Suppressor macrophage (primary cell): ENCODE measurements around the gene NOTCH1.
"Not testable (repeated sequence)": the region's sequence is repeated elsewhere in the genome, so short reads cannot be mapped to it uniquely, and the experiment has no call there.

Experiments
- DNase-seq, 4 experiments: peaks; one replicate each; pipeline ENCODE4 v3.0.0-alpha.2; 2020 to 2022

NOTCH1 gene

DNA sequence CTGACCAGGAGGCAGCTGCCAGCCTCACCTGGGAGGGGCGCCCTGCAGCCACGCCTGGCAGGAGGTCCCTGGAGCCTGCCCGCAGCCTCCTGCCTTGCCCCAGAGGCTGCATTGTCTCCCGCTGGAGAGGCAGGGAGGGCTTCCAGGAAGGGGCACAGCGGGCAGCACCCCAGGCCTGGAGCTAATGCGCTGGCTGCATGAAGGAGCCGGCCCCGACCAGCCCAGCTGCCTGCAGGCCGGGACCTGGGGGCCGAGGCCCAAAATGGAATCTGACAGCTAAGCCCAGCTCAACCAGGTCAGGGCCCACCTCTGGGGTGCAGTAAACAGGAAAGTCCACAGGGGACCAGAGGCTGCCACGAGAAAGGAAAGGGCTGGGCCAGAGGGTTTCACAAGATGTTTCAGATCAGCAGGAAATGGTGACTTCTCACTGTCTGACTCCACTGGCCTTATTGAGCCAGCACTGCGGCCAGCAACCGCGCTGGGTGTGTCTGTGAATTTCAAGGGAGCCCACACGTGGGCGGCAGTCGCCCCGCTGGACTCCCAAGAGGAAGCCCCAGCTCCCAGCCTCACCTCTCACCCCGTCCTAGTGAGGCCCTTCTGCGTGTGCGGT lies 18.6 kb upstream of the NOTCH1 start:
- DNase-seq: peak; percentile 95 to 98 (median 97)

DNA sequence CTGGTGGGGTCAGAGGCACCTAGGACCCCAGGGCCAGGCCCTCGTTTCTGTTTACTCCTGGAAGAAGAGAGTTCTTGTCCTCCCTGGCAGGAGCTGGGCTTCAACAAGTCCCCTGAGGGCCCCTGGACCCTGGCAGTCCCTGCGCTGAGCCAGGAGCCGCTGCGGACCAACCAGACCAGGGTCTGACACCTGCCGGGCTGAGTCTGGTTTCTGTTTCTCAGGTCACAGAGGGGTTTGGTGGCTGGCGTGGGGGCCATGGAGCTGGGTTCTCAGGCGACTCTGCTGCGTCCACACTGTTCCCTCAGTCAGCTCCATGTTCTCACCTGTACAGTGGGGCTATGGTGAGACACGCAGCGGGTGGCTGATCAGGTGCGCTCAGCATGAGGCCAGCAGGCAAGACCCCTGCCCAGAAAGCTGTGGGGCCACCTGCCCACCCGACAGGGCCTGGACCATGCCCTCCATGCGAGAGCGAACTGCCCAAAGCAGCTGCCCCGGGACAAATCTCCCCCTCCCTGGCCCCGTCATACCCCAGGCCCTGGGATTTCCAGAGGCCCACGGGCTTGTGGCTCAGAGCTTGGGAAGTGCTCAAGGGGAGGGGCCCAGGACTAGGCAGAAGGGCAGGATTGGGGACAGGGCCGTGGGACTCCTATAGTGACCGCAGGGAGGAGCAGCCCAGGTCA lies 17.9 kb upstream of the NOTCH1 start:
- peak in 3 of 4 experiments; percentile 35 to 63 (median 46) for DNase-seq

DNA sequence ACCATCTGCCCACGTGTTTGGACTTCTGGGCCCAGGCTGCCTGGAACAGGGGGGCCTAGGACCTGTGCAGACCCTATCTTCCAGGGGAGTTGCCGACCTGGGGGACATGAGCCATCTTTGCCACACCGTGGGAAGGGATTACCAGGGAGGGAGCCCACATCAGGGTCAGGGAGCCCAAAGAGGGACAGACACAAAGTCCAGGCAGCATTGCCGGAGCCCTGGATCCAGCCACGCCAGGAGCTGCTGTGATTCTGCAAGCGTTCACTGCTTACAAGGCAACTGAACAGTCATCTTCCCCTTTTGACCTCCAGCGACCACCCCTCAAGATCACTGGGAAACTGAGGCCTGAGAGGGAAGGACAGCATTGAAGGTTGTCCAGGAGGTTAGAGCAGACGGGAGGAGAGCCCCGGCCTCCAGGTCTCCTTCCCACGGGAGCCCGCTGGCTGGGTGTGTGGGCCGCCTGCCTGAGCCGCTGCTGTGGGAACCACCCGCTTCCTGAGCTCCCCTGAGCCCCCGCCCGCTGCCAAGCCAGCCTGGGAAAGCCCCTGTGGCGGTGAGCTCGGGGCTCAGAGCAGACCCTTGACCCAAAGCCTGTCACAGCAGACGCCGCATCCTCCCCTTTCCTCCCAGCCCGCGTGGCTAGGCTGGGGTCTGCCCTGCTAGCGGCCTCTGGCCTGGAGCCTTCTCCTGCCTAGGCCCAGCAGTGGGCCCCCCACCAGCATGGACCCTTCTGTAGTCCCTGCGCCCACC lies 17.1 kb upstream of the NOTCH1 start:
- DNase-seq: peak in 3 of 4 experiments; percentile 36 to 74 (median 52)

DNA sequence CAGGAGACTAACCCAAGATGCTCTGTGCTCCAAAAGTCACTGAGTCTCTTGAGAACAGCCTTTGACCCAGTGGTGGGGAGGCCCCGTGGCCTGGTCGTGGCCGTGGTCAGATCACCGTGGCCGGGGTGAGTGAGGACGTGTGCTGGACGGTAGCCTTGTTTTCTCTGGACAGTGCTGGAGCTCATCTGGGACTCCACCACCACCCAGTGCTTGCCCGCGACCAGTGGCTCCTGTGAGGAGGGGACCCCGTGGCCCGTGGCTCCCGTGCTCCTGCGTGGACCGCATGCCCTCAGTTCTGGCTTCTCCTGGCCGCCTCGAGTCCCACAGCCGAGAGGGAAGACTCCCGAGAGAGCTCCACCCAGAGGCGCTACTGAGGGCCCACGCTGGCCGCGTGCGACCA lies 15.9 kb upstream of the NOTCH1 start:
- no peak for DNase-seq

DNA sequence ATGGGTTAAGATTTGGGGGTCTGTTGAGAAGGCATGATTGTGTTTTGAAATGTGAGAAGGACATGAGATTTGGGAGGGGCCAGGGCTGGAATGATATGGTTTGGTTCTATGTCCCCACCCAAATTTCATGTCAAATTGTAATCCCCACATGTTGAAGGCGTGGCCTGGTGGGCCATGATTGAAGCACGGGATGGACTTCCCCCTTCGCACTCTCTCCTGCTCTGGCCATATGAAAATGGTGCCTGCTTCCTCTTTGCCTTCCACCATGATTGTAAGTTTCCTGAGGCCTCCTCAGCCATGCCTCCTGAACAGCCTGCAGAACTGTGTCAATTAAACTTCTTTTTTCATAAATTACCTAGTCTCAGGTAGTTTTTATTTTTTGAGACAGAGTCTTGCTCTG lies 14.7 kb upstream of the NOTCH1 start:
- DNase-seq: peak; percentile 69 to 79 (median 76)

DNA sequence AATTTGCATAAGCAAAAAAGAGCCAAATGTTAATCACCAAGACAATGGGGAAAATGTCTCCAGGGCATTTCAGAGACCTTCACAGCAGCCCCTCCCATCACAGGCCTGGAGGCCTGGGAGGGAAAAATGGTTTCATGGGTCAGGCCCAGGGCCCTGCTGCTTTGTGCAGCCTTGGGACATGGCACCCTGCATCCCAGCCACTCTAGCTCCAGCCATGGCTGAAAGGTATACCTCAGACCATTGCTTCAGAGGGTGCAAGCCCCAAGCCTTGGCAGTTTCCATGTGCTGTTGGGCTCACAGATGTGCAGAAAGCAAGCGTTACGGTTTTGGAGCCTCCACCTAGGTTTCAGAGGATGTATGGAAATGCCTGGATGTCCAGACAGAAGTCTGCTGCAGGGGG lies 13.5 kb upstream of the NOTCH1 start:
- DNase-seq: not testable (repeated sequence)

DNA sequence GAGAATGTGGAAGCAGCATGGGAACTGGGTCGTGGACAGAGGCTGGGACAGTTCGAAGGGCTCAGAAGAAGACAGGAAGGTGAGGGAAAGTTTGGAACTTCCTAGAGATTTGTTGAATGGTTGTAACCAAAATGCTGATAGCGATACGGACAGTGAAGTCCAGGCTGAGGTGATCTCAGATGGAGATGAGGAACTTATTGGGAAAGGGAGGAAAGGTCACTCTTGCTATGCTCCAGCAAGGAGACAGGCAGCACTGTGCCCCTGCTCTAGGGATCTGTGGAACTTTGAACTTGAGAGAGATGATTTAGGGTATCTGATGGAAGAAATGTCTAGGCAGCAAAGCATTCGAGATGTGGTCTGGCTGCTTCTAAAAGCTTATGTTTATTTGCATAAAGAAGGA lies 13.0 kb upstream of the NOTCH1 start:
- DNase-seq: peak; percentile 30 to 54 (median 46)

DNA sequence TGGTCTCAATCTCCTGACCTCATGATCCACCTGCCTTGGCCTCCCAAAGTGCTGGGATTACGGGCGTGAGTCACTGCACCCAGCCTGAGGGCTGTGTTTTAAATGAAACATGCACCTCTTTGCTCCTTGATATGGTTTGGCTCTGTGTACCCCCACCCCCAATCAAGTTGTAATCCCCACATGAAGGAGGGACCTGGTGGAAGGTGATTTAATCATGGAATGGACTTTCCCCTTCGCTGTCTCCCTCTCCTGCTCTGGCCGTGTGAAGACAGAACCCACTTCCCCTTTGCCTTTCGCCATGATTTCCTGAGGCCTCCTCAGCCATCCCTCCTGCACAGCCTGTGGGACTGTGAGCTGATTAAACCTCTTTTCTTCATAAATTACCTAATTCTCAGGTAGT lies 12.5 kb upstream of the NOTCH1 start:
- DNase-seq: peak; percentile 54 to 77 (median 69)

DNA sequence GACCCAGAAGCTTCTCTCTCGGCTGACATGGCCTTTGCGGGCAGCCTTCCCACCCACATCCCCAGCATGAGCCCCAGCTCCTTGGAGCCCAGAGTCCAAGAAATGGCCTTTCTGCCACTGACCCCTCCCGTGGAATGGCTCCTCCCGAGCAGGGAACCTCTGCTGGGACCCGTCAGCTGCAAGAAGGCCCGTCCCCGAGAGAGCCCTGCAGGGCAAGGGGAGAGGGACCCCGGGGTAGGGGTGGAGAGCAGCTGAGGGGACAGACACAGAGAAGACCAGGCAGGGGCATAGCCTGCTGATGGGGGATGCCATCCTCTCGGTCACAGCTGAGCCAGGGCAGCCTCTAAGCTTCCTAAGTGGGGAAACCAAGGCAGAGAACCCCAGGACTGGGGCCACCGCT lies 11.2 kb upstream of the NOTCH1 start:
- no peak for DNase-seq

DNA sequence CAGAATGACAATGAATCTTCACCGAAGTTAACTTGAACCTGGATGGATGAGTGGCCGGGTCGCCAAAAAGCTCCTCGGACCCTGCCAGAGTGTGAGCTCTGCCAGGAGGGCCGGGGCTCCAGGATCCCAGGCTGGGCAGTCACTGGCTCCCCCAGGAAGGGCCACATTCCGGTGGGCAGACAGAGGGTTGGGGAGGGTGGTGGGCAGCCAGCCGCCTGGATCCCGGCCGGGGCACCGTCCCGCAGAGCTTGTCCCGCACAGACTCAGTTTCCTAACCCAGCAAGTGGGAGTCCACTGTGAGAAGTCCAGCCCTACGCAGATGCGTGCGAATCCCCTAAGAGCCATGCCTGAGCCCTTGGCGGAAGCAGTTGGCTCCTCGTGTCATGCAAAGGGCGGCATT lies 10.3 kb upstream of the NOTCH1 start:
- no peak for DNase-seq

DNA sequence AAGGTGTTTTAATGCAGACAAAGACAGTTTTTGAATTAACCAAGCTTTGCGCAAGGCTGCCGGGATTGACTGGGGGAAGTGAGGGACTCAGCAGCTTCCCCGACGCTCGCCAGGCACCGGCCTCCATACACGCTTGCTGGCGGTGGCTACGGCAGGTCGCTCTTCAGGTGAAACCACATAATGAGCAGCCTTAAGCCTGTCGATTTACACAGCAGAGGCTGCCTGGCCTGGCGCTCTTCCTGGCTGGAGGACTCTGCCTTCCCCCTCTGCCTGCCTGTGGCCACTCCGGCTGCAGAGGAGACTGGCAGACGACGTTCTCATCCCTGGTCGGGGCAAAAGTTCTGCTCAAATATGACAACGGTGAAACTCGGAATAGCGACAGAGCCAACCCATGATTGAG lies 9.0 kb upstream of the NOTCH1 start:
- DNase-seq: peak in 1 of 4 experiments; percentile 26

DNA sequence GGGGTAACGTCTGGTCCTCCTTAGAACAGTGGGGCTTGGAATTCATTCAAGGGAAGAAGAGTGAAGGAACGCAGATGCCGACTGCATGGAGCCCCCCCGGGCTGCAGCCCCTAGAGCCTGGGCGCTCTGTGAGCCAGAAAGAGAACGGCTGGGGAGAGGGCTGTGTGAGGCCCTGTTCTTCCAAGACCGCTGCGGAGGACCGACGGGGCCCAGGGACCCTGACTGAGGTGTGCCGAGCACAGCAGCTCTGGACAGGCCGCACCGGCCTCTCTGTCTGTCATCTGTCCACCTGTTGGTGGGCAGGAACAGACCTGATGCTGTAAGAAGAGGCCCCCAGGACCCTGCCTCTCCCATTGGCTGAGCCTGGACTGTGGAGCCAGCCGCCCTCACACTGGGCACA lies 7.7 kb upstream of the NOTCH1 start:
- no peak for DNase-seq

DNA sequence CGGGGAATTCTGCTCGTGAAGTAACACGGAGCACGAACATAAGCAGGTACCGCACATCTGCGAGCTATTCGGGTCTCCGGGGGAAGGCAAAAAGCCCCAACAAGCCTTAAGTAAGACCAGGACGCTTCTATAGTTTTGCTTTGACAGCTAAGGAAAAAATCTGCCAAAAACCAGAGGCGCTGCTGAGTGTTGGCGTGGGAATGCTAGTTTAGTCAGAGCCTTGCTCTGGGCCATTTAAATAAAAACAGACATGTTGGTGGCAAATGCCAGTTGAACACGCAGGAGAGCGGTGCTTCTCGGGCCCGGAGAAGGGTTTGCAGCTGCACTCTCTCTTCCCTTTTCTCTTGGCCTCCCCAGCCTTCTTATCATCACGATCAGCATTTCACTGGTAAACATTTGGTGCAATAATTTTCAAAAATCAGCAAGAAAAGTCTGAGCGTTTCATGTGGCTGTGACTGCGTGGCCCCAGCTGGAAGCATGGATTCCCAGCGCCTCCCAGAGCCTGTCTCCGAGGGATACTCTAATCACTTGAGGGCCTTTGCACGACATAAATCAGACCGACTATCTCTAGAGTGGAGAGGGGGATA lies 6.4 kb upstream of the NOTCH1 start:
- peak; percentile 85 to 90 (median 88) for DNase-seq

DNA sequence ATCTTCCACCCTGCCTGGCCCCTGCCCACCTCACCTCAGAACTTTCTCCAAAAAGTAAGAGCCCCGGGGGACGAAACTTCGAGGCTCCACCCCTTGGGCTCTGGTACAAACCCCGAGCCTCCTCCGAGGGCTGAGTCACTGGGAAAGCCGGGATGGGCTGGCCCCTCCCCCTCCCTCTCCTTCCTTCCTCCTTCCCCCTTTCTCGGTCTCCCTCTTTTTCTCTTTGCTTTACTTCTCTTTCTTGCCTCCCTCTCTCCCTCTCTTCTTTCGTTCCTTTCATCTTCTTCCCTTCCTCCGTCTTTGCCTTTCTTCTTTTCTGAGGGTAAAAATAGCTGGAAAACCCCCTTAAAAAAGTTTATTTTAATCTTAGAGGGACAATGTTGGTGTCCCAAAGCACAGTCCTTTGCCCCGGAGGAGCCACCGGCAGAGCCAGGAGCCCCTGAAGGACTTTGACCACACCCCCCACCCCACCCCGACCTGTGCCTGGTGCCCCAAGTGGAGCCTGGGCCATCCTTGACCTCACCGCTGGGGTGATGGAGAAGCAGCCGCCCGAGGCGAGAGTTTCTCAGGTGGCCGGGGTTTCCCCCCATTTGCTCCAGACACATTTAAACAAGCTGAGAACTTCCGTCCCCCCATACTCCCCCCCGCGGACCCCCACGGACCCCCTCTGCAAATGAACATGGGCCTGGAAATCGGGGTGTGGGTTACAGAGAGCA lies 5.7 kb upstream of the NOTCH1 start:
- peak; percentile 44 to 76 (median 56) for DNase-seq

DNA sequence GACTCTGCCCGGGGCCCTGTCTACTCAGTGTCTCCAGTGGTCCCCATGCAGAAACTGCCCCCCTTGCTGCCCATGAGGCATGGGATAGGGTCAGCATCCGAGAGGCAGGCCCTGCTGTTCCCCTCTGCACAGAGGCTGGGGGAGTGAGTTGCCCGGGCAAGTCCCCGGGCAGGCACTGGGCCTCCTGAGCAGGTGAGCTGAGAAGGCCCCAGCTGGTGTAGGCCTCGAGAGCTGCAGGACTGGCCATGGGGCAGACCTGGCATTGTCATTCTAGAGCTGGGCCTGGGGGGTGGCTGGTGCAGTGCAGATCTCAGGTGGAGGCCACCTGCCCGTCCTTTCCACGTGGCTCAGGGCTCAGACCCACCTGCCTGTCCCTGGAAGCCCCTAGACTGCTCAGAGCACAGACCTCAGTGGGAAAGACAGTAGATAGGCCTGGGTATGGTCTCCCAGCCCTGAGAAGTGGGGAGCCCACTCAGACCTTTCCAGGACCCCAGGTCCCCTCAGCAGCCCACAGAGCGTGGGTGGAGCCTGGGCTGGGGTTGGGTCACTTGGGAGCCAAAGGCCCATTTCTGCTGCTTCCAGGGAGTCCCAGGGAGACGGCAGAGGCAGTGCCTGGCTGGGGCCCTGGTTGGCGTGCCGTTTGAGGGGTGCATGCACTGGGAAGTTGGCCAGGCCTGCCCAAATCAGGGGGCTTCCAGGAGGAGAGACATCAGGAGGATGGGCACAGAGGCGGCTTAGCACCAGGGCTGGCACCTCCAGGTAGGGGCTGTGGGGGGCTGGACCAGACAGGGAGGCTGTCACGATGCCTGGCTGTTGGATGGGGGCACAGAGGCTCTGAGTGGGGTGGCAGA lies 4.8 kb upstream of the NOTCH1 start:
- DNase-seq: no peak

DNA sequence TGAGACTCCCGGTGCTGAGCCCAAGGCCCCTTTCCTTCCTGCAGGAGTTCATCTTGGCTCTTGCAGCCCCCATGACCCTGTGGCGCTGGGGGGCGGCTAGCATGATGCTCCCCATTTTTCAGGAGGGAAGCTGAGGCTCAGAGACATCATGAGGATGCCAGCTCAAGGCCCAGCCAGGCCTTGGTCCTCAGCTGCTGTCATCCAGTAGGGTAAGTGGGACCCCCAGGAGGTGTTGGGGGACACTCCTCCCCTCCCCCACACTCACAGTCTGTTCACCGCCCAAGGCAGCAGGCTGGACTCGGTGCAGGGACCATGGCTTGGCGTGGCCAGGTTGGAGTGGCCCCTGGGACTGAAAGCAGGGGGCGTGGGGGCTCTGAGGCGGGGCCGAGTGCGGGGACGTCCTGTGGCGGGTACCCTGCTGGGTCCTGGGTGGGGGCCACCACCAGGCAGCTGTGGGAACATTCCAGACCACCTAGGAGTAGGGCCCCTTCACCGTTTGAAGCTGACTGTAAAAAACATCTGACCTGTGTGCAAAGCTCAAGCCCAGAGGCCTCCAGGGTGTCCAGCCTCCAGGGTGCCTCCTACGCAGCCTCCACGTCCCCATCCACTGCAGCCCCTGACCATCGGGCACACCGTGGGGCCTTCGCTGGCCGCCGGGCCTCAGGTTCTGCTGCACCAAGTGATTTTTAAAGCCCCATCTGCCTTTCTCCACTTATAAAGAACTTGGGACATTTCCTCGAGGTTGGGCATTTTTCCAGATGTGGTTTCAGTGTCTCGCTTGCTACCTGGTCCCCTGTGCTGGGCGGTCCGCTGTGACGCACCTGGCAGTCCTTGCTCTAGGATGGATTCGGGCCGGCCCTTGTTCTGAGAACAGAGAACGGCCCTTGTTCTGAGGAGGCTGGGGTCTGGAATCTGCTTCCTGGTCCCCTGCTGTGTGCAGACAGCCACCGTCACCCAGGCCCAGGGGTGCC lies 3.4 kb upstream of the NOTCH1 start:
- DNase-seq: no peak

DNA sequence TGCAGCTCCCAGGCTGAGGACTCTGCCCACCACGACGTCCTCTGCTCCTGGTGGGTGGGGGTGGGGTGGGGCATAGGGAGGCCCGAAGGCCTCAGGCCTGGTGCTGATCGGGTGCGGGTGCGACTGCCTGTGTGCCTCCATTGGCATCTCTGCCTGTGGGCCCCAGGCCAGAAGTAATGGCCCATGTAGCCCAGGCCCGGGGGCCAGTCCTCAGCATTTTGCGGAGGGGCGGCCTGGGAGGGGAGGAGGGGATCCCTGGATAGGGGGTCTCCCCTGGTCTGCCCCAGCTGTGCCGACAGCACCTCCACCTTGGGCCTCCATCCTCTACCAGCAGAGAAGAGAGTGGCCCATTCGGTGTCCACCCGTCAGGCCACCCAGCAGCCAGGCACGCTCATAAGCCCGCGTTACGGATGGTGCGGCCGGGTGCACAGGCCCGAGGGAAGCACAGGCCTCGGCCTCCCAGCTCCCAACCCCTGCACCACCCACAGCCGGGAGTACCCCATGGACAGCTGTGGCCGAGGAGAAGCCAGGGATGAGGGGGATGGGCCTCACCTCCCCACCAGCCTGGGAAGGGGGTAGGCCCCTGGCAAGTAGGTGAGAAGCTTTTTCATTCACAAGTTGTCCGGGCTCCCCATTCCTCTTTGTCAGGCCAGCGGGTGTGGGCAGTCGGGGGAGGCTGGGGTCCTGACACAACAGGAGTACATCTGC lies 1.8 kb upstream of the NOTCH1 start:
- no peak for DNase-seq

DNA sequence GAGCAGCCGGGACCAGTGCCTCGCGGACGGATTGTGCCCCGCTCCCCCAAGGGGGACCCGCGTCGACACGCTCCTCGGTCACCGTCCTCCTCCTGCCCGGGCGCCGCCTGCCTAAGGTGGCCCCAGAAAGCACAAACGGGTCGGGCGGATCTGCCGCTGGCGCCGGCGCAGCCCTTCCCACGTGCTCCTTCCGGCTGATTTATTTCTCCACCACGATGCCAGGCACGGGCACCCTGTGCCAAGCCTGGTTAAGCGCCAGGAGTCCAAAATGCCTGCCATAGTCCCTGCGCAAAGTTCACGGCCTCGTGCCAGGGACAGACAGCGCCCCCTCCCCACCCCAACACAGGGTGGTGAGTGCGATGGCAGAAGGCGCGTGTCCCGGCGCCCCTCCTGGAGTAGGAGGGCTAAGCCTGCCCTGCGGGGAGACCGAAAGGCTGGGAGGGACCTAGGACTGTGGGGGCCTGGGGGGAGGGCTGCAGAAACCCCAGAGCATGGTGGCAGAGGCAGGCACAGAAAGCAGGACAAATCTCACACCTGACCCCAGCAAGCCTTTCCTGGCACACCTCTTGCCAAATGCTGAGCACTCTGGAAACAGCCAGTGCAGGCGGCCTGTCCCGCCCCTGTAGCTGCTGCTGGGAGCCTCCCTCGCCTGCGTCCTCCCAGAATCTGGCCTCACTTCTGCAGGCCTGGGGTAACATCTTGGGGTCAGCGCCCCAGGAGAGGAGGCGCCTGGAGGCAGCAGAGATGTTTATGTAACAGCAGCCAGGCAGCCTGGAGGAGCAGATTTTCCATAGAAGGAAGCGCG lies 1.1 kb upstream of the NOTCH1 start:
- peak; percentile 52 to 78 (median 69) for DNase-seq

DNA sequence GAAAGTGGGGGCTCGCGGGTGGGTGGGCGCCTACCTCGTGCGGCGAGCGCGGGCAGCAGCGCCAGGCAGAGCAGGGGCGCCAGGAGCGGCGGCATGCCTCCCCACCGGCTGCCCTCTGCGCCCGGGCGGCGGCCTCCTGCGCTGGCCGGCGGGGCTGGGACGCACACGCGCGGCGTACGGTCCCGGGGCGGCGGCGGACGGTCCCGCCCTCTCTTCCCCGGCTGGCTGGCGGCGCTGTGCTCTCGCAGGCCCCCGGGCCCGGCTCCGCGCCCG lies 220 bp downstream of the NOTCH1 start:
- no peak for DNase-seq
